ENCODE results near the gene ANO9. TPM values are rescaled to one million over a fixed set of nuclear protein-coding genes. Genes with fewer than 3 reads are reported as not detected.
A peak's percentile ranks its signal among the peaks of the same experiment; 100 is the strongest.

Gene ANO9
- total and polyA plus RNA-seq, 10 donors: 10.2 to 53.8 (median 26.3) TPM

GRCh38 chr11:400241-400689, 41.5 kb downstream of the ANO9 start:
- TF ChIP-seq POLR2AphosphoS5 (IDR thresholded peaks at IDR 0.05): no peak
- TF ChIP-seq CTCF (IDR thresholded peaks at IDR 0.05 in 8 of 11, conservative IDR thresholded peaks at IDR 0.05 in 3 of 11): no peak
- TF ChIP-seq POLR2A (IDR thresholded peaks at IDR 0.05): no peak
- H3K4me1 ChIP-seq: peaks cover 3 to 26% (median 14%) of the 10 kb centered on the region in 6 donors
- H3K4me3 ChIP-seq: no peak overlapping the region
- no peaks in the 10 kb centered on the region for H3K9me3 ChIP-seq
- no peaks in the 10 kb centered on the region for H3K36me3 ChIP-seq
- H3K27me3 ChIP-seq (replicated peaks in 1 of 7): peaks cover 0 to 47% (median 21%) of the 10 kb centered on the region in 7 donors
- DNase-seq: peak; percentile 72
- intact Hi-C loops (cut with DNase I; ENCODE audit: low total_unique reads): no loop called here
- no peak overlapping the region for H3K27ac ChIP-seq
- WGBS, 5 donors: 5 to 85% (median 42%) methylated on average over 4 to 50 of the region's 50 CpGs

GRCh38 chr11:399731-400211, 42.0 kb downstream of the ANO9 start:
- H3K4me1 ChIP-seq: peaks cover under 1 to 23% (median 14%) of the 10 kb centered on the region in 6 donors
- WGBS, 5 donors: 29 to 87% (median 53%) methylated on average over 7 to 21 of the region's 21 CpGs
- intact Hi-C loops (cut with DNase I; ENCODE audit: low total_unique reads): no loop called here
- DNase-seq: peak; percentile 67
- TF ChIP-seq POLR2A (IDR thresholded peaks at IDR 0.05) (no peak), POLR2AphosphoS5 (IDR thresholded peaks at IDR 0.05) (no peak), CTCF (IDR thresholded peaks at IDR 0.05 in 8 of 11, conservative IDR thresholded peaks at IDR 0.05 in 3 of 11) (no peak)
- H3K27me3 ChIP-seq (replicated peaks in 1 of 7): peaks cover 0 to 51% (median 21%) of the 10 kb centered on the region in 7 donors
- H3K9me3 ChIP-seq: no peaks in the 10 kb centered on the region
- no peaks in the 10 kb centered on the region for H3K36me3 ChIP-seq
- no peak overlapping the region for H3K4me3 ChIP-seq
- H3K27ac ChIP-seq: no peak overlapping the region

- peaks cover 0 to 23% (median 14%) of the 10 kb centered on the region in 6 donors for H3K4me1 ChIP-seq
- intact Hi-C loops (cut with DNase I; ENCODE audit: low total_unique reads): no loop called here
- H3K27me3 ChIP-seq (replicated peaks in 1 of 7): peaks cover 0 to 58% (median 21%) of the 10 kb centered on the region in 7 donors
- no peak overlapping the region for H3K4me3 ChIP-seq
- no peak for DNase-seq
- H3K9me3 ChIP-seq: no peaks in the 10 kb centered on the region
- WGBS, 5 donors: 86 to 94% (median 93%) methylated on average over 16 to 20 of the region's 20 CpGs
- H3K36me3 ChIP-seq: no peaks in the 10 kb centered on the region
- no peak overlapping the region for H3K27ac ChIP-seq
- no peak for TF ChIP-seq POLR2A (IDR thresholded peaks at IDR 0.05)
- peak in 1 of 3 donors; percentile 10 for TF ChIP-seq POLR2AphosphoS5 (IDR thresholded peaks at IDR 0.05)
Observed at GRCh38 chr11:398826-399225, 43.0 kb downstream of the ANO9 start.

GRCh38 chr11:396948-397548, 44.8 kb downstream of the ANO9 start:
- H3K4me3 ChIP-seq: peak overlapping the region in 7 of 8 donors; percentile 18 to 71 (median 34)

More at GRCh38 chr11:396948-397548, 44.8 kb downstream of the ANO9 start:
- Histone ChIP-seq H3K27ac (peak overlapping the region in 1 of 8 donors; percentile 62), H3K4me1 (peaks cover 0 to 23% (median 14%) of the 10 kb centered on the region in 6 donors), H3K9me3 (no peaks in the 10 kb centered on the region), H3K36me3 (no peaks in the 10 kb centered on the region), H3K27me3 (replicated peaks in 1 of 7) (peaks cover 0 to 62% (median 15%) of the 10 kb centered on the region in 7 donors)
- intact Hi-C loops (cut with DNase I; ENCODE audit: low total_unique reads): no loop called here
- peak; percentile 90 for DNase-seq
- TF ChIP-seq POLR2A (IDR thresholded peaks at IDR 0.05) (no peak), CTCF (IDR thresholded peaks at IDR 0.05 in 8 of 11, conservative IDR thresholded peaks at IDR 0.05 in 3 of 11) (peak in 10 of 11 experiments; percentile 25 to 68 (median 59)), POLR2AphosphoS5 (IDR thresholded peaks at IDR 0.05) (peak in 2 of 3 donors; percentile 55 to 56)
- WGBS, 5 donors: 21 to 52% (median 36%) methylated on average over 22 to 43 of the region's 43 CpGs

Data from spleen (tissue), 11 donors.